Stimulated activated CD4-positive, alpha-beta T cell treated with anti-CD3 and anti-CD28 coated beads, Interleukin-12 subunit alpha, Interleukin-12 subunit beta, amount 100 ng/mL, for 48 hours (primary cell): Measurements from ENCODE around the gene ITIH2.
A peak's percentile ranks its signal among the peaks of the same experiment; 100 is the strongest.
"Not testable (repeated sequence)": the region's sequence is repeated elsewhere in the genome, so short reads cannot be mapped to it uniquely, and the experiment has no call there.

Source experiments
- DNase-seq, 3 donors: peaks; one replicate each; pipeline ENCODE4 v3.0.0-alpha.2; 2020; ENCODE audit warnings: low read depth in 2 of 3, low spot score in 1 of 3

The ITIH2 gene

GRCh38 chr10:7744307-7744706 lies 41.2 kb downstream of the ITIH2 start:
- DNase-seq: no peak

GRCh38 chr10:7748637-7749036 lies 45.5 kb downstream of the ITIH2 start:
- DNase-seq: not testable (repeated sequence)

DNA sequence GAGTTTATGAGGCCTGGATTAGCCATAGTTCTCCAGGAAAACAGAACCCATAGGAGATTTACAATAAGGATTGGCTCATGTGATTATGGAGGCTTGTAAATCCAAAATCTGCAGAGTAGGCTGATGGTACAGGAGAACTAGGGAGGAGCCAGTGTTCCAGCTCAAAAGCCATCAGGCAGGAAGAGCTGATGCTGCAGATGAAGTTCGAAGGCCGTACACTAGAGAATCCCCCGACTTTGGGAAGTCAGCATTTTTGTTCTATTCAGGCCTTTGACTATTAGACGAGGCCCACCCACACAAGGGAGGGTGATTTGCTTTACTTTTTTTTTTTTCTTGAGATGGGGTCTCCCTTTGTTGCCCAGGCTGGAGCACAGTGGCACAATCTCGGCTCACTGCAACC lies 47.1 kb downstream of the ITIH2 start:
- no peak for DNase-seq

- DNase-seq: no peak
Observed at GRCh38 chr10:7752251-7752650, 49.1 kb downstream of the ITIH2 start.

DNA sequence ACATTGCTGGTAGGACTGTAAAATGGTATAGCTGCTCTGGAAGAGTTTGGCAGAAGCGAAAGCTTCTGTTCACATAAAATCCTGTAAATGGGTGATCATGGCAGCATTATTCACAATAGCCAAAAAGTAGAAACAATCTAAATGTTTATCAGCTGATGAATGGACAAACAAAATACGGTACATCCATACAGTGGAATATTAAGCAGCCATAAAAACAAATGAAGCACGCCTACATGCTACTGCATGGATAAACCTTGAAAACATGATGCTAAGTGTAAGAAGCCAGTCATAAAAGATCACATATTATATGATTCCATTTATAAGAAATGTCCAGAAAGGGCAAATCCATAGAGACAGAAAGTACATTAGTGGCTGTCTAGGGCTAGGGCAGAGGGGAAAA lies 52.0 kb downstream of the ITIH2 start:
- DNase-seq: no peak

DNA sequence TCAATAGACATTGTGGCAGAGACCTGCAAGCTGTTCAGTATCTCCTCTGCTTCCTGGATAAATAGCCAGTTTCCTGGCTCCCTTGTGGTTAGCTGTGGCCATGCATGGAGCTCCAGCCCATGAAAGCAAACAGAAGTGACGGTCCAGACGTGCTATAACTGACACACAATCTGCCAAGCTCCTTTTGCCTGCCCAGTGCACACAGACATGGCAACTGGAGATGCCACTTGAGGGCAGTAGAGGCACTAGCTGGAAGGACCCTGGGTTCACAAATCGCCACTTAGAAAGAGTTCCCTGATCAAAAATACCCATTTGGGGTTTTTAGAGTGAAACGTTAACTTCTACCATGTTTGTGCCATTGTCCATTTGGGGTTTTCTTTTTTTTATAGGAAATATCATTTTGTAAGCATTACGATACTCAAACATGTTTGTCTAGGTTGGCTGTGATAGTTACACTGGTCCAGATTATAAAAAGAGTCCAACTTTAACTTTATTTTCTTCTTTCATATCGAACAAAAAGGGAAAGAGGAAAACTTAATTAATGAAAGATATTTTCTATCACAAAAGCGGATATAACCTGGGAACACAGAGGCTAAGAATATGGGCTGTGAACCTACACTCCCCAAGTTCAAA lies 53.4 kb downstream of the ITIH2 start:
- peak in 1 of 3 donors; percentile 5 for DNase-seq

- no peak for DNase-seq
Observed at GRCh38 chr10:7763929-7764328, 60.8 kb downstream of the ITIH2 start.

DNA sequence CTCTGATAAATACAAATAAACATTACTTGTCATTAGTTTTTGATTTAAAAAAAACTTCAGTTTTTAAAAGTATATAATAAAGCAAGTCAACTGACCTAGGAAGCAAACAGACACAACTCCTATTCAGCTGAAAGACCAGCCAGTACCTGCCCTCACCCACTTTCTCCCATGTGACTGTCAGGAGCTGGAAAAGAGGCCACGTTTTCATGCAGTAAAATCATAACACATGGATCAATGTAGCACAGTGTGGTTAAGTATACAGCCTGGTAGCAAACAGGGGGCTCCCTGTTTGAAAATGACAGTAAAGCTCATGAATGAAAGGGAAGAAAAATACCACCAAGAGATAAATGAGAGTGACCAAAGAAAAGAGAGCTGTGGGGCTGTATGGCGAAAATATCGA lies 63.1 kb downstream of the ITIH2 start:
- DNase-seq: no peak

- DNase-seq: no peak
Observed at GRCh38 chr10:7767209-7767608, 64.1 kb downstream of the ITIH2 start.

DNA sequence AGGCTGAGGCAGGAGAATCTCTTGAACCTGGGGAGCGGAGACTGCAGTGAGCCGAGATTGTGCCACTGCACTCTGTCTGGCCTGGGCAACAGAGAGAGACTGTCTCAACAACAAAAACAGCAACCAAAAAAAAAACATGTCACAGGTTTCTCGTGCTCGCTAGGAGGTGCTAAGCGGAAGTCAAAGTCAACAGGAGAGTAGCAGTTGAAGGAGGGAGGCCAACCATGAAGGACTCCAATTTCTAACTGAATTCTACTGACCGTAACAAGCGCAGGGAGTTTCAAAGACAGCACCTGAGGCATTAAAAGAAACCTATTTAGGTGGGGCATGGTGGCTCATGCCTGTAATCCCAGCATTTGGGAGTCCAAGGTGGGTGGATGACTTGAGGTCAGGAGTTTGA lies 65.3 kb downstream of the ITIH2 start:
- DNase-seq: no peak

- no peak for DNase-seq
Observed at GRCh38 chr10:7773845-7774801, 71.0 kb downstream of the ITIH2 start.

DNA sequence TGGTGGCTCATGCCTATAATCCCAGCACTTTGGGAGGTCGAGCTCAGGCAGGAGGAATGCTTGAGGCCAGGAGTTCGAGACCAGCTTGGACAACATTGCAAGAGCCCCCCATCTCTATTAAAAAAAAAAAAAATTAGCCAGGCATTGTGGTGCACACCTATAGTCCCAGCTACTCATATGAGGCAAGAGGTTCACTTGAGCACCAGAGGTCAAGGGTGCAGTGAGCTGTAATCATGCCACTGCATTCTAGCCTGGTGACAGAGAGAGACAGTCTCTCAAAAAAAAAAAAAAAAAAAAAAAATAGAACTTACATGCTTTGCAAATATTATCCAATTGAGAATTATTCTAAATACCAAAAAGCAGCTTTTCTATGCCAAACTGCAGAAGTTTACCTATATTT lies 73.7 kb downstream of the ITIH2 start:
- no peak for DNase-seq

- not testable (repeated sequence) for DNase-seq
Observed at GRCh38 chr10:7782194-7782593, 79.1 kb downstream of the ITIH2 start.

GRCh38 chr10:7786430-7786829 lies 83.3 kb downstream of the ITIH2 start:
- DNase-seq: no peak

- DNase-seq: no peak
Observed at GRCh38 chr10:7787150-7787856, 84.2 kb downstream of the ITIH2 start.

DNA sequence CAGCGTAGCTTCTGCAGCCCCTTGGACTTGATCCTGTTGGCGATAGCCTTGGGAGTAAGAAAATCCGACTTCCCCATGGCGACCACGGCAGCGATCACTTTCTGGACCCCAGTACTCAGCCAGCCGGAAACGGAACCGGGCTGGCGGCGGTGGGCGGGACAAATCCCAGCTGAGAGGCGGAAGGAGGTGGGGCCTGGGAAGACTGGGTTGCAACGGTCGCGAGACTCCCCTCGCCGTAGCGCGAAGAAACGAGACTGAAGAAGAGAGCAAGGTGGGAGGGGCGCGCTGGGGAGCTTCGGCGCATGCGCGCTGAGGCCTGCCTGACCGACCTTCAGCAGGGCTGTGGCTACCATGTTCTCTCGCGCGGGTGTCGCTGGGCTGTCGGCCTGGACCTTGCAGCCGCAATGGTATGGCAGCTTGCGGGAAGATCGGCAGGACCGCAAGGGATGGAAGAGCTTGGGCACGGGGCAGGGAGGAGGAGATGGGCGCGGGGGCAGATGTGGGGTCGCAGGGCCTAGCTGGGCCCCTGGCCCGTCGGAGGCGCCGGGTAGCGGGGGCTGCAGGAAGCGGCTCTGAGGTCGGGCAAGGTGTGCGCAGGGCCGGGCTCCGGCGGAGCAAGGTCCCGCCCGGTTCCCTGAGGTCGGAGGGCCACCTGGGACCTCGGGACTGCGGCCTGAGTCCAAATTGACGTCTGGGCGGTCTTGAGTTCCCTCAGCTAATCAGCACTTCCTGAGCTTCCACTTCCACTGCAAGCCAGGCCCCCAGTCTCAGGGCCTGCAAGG lies 84.9 kb downstream of the ITIH2 start, which contains the start of the genes ATP5F1C and KIN:
ATP5F1C (plus strand) TSS at position 321 of the 782 bp plus-strand sequence; CDS start at position 352, 31 bp downstream.
KIN (minus strand) TSS at position 137 of the 782 bp plus-strand sequence; CDS start at position 77, 60 bp downstream.
- DNase-seq: peak; percentile 95 to 97 (median 96)

DNA sequence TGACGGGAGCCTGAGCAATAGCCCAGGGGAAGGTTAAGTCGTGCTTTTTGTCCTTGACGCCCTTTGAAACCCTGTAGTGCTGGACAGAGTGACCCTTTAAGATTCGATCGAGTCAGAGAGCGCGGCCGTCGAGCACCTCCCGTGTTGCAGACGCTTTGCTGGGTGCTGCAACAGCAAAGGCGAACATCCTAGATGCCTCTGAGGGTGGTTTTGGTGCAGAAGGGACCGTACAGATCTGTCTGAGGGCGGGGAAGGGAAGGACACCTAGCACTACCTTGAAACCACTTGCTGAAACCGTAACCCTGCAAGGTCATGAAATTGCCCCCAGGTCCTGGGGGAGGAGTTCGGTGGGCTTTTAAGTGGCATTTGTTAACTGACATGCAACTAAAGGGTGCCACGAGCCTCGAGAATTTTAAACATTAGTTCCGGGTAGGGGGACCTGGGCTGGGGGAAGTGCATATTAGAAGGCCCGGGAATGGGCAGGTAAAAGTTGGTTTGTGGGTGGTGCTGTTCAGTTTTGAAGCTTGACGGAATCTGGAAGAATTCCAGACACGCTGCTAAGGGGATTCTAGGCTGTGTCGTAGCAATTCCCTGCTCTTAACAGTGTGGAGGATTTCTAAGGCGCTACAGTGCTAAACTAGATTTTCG lies 85.6 kb downstream of the ITIH2 start:
- DNase-seq: no peak

- no peak for DNase-seq
Observed at GRCh38 chr10:7789390-7789789, 86.3 kb downstream of the ITIH2 start.

DNA sequence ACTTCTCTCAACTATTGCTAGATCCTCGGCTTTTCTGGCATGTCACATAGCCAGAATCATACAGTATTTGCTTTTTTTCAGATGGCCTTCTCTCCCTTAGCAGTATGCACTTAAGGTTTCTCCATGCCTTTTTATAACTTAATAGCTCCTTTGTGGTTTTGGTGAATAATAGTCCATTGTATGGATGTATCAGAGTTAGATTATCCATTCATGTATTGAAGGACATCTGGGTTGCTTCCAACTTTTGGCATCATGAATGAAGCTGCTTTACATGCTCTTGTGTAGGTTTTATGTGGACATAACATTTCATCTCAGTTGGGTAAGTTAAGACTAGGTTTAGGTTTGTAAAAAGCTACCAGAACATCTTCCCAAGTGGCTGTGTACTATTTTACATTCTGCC lies 89.4 kb downstream of the ITIH2 start:
- DNase-seq: no peak
